GM18519 (cell line): ENCODE measurements around the gene FBLN2.

Experiments used
- ATAC-seq: cut with Tn5 transposase; IDR thresholded peaks from one replicate; pipeline ENCODE4 v1.9.1; 2021; ENCODE audit warnings: mild to moderate bottlenecking, moderate library complexity; ENCODE audit not compliant: unreplicated experiment, low FRiP score

FBLN2 gene

DNA sequence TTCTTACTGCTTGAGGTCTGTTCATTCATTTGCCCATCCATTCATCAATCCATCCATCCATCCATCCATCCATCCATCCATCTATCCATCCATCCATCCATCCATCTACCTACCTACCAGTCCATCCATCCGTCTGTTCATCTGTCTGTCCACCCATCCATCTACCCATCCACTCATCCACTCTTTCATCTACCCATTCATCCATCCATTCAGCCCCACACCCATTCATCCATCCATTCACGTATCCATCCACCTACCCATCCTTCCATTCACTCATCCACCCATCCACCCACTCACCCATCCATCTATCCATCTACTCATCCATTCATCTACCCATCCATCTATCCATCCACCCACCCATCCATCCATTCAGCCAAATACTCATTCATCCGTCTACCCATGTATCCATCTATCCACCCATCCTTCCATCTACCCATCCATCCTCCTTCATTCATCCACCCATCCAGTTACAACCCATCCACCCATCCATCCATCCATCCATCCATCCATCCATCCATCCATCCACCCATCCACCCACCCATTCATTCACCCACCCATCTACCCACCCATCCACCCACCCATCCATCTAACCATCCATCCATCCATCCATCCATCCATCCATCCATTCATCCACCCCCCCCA is 68.3 kb downstream of the FBLN2 start:
- ATAC-seq, result no peak

GRCh38 chr3:13617981-13618380 is 69.1 kb downstream of the FBLN2 start:
- no peak for ATAC-seq

- no peak for ATAC-seq
Observed at GRCh38 chr3:13618836-13619235, 69.9 kb downstream of the FBLN2 start.

GRCh38 chr3:13619661-13620230 is 70.8 kb downstream of the FBLN2 start:
- ATAC-seq, result no peak

DNA sequence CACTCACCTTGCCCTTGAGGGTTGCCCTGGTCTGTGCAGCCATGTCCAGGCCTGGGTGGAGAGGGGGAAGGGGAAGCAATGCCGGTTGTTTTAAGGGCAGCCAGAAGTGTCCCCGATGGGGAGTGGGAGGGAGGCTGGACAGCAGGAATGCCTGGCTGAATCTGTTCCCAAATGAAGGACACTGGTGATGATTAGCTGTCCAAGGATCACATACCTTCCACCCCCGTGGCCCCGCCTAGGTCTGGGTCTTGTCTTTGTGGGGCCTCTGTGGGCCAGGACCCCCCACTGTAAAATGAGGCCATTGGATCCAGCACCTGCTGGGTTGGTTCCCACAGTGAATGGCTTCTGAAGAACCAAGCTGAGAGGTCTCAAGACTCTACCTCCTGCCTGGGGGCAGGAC is 71.4 kb downstream of the FBLN2 start:
- no peak for ATAC-seq

DNA sequence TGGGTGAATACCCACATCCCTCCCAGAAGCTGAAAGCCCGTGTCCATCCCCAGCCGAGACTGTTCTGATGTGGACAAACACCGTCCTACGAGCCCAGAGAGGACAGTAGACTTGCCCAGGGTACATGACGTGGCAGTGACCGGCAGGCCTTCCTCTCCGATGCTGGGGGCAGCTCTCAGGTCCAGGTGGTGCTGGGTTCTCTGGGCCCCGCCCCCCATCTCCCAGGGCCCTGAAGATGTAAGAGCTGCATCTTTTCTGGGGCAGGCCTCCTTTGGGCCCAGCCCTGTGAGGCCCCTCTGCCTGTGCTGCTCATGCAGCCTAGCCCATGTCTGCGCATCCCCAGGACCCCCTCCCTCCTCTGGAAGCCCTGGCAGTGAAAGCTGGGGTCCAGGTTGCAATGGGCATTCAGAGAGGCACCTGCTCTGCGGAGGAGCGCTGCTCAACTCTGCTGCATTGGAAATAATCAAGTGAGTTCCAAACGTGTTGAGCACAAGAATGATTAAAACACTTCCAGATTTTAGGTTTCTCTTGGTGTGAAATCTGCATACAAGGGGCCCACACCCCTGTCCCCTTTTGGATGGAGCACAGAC is 71.9 kb downstream of the FBLN2 start:
- ATAC-seq, result no peak

GRCh38 chr3:13621381-13622221 is 72.7 kb downstream of the FBLN2 start:
- ATAC-seq, result no peak

DNA sequence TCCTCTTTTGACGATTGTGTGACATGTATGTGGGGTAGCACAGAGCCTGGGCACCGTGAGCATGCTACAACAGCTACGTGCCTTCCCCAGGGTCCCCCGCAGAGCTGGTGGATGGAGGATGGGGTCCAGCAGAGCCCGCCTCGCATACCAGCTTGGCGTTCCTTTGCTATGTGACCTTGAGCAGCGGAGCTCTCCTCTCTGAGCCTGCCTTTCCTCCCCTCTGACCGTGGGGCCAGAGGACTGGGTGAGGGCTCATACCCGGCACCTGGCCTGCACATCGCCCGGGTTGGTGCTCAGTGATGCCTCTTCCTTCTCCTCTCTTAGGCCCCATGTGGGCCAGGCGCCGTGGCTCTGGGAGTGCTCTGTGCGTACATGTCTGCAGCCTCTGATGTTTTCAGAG is 73.4 kb downstream of the FBLN2 start:
- no peak for ATAC-seq

GRCh38 chr3:13623101-13623654 is 74.3 kb downstream of the FBLN2 start:
- no peak for ATAC-seq

DNA sequence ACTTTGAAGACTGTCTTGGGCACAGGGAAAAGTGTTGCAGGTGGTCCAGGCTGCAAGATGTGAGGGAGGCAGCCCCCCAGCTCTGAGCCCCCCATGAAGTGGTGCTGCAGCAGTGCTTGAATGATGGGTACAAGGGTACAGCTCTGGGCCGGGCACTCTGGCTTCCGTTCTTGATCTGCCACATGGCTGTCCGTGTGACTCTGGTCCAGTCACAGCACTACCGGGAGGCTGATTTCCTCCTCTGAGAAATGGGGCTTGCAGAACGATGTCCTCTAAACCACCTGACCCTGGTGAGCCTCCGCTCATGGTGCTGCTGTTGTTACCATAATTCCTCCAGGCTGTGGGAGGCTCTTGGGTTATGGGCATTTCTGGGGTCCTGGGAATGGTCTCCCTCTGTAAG is 75.1 kb downstream of the FBLN2 start:
- no peak for ATAC-seq

GRCh38 chr3:13624671-13625125 is 75.8 kb downstream of the FBLN2 start:
- no peak for ATAC-seq

DNA sequence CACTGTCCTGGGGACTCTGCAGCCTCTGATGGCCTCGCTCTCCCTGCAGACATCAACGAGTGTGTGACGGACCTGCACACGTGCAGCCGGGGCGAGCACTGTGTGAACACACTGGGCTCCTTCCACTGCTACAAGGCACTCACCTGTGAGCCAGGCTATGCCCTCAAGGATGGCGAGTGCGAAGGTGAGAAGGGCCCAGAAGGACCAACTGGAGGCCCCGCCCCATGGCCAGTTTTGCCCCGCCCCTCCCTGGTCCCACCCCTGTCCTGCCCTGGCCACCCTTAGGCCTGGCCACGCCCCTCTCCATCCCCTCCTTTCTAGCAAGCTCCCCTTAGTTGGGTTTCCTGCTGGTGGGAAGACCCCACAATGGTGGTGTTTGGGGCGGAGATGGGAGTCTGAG is 77.5 kb downstream of the FBLN2 start:
- no peak for ATAC-seq

DNA sequence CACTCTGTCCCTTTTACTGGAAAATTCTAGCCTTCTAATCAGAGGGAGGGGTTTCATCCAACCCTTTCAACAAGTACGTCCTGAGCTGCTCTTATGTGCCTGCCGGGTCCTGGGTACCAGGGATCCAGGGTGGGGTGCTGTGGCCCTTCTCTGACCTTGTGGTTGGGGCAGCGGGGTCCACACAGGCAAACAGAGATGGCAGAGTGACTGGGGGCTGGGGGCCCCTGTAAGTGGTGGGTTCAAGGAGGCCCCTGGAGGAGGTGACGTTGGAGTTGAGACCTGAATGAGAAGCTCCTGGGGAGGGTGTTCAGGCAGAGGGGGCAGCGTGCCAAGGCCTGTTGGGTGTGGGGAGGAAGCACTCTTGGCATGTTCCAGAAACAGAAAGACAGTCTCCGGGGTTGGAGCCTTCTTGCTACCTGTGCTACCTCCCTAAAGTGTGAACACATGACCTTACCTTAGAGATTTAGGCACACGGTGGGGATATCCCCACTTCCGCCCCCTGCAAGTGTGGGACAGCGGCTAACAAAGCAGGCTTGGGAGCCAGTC is 78.1 kb downstream of the FBLN2 start:
- no peak for ATAC-seq

DNA sequence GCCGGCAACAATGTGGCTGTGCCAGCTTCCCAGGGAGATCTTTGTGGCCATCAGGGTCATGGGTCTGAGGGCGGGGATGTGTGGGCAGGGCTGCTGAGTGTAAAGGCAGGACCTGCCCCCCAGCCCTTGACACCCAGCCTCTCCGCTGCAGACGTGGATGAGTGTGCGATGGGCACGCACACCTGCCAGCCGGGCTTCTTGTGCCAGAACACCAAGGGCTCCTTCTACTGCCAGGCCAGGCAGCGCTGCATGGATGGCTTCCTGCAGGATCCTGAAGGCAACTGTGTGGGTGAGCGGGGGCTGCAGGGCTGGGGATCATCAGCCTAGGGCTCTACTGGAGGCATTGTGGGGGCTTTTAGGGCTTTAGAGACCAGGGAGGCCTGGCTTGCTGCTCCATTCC is 78.8 kb downstream of the FBLN2 start:
- no peak for ATAC-seq

GRCh38 chr3:13628432-13628831 is 79.5 kb downstream of the FBLN2 start:
- ATAC-seq, result no peak

- ATAC-seq, result no peak
Observed at GRCh38 chr3:13628841-13629551, 80.1 kb downstream of the FBLN2 start.

- ATAC-seq, result no peak
Observed at GRCh38 chr3:13629644-13630043, 80.7 kb downstream of the FBLN2 start.

DNA sequence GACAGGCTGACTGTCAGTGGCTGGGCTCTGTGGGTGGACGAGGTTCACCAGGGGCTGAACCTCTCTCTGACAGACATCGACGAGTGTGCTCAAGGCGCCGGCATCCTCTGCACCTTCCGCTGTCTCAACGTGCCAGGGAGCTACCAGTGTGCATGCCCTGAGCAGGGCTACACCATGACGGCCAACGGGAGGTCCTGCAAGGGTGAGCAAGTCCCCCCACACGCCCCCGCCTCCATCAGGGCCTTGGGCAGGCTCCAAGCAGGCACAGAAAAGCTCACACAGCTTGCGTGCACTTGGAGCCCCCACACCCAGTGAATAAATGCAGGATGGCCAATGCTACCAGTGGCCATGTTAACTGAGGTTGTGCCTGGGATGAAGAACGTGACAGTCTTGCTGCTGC is 82.3 kb downstream of the FBLN2 start:
- ATAC-seq, result no peak

DNA sequence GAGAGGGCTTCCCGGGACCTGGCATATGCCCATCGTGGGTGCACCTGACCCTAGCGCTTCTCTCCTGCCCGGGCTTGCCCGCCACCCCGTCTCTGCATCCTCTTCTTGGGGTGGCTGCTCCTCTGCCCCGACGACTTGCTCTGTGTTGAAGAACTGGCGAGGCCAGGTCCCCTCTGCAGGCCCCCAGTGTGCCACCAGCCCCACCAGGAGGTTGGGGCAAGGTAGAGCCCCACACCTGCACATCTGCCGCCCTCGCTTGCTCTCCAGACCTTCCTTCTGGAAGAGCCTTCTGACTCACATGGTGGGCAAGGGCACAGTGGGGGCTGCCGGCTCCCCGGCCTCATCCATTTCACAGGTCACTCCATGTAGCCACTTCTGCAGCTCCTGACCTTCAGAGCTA is 84.3 kb downstream of the FBLN2 start:
- no peak for ATAC-seq

GRCh38 chr3:13634151-13634550 is 85.2 kb downstream of the FBLN2 start:
- no peak for ATAC-seq
